GM21529 (cell line): ENCODE results near the gene PRG3.
"Not testable (repeated sequence)": the region's sequence is repeated elsewhere in the genome, so short reads cannot be mapped to it uniquely, and the experiment has no call there.

Source experiments
- ATAC-seq: cut with Tn5 transposase; IDR thresholded peaks from one replicate; pipeline ENCODE4 v1.9.1; 2021; ENCODE audit not compliant: unreplicated experiment

The PRG3 gene

GRCh38 chr11:57341250-57341808 lies 39.6 kb downstream of the PRG3 start:
- ATAC-seq: no peak

- no peak for ATAC-seq
These were observed 40.8 kb downstream of the PRG3 start for GRCh38 chr11:57340039-57340615.

GRCh38 chr11:57339328-57339727 lies 41.6 kb downstream of the PRG3 start:
- ATAC-seq: no peak

- no peak for ATAC-seq
These were observed 42.8 kb downstream of the PRG3 start, which contains the start of gene P2RX3 for GRCh38 chr11:57338142-57338541. TSS of gene P2RX3 (plus strand) at chr11:57338352. CDS start at chr11:57338551, 199 bp downstream.

- ATAC-seq: not testable (repeated sequence)
These were observed 44.1 kb downstream of the PRG3 start for GRCh38 chr11:57336856-57337255.

GRCh38 chr11:57336111-57336666 lies 44.8 kb downstream of the PRG3 start:
- ATAC-seq: no peak

- peak; percentile 98 for ATAC-seq
These were observed 45.4 kb downstream of the PRG3 start, which contains the start of gene SSRP1 for GRCh38 chr11:57335343-57336110. TSS of gene SSRP1 (minus strand) at chr11:57335892. CDS start at chr11:57335121, 771 bp downstream.

GRCh38 chr11:57335023-57335342 lies 46.0 kb downstream of the PRG3 start:
- no peak for ATAC-seq

GRCh38 chr11:57332694-57333440 lies 48.1 kb downstream of the PRG3 start:
- no peak for ATAC-seq

GRCh38 chr11:57331720-57332119 lies 49.2 kb downstream of the PRG3 start:
- ATAC-seq: no peak

- ATAC-seq: no peak
These were observed 50.9 kb downstream of the PRG3 start for GRCh38 chr11:57330029-57330428.

GRCh38 chr11:57327721-57328120 lies 53.2 kb downstream of the PRG3 start:
- no peak for ATAC-seq
